Left cardiac atrium (tissue), 4 donors: ENCODE data around the gene CALY. TPM values are rescaled to one million over a fixed set of nuclear protein-coding genes. Genes with fewer than 3 reads are reported as not detected.

ENCODE experiments used
- ATAC-seq, 2 donors: fragments of 200-7000 bp; cut with Tn5 transposase; one replicate each; pipeline ENCODE4 v1.9.1; 2020; ENCODE audit warnings: mild to moderate bottlenecking in 2 of 2, moderate library complexity in 2 of 2
- DNase-seq: peaks from one replicate; pipeline ENCODE4 v3.0.0-alpha.2; 2020
- intact Hi-C, 2 donors: fragments of 100-400 bp; cut with DNase I; formaldehyde crosslinking; loops; one replicate each; pipeline versions ENCODE4 v1.14.1 to v1.15.1; 2022 to 2023
- total RNA-seq, 2 donors: library from RNA; stranded (reverse); fragmentation: NEBNext Ultra II Directional; extraction: Animal tissue kit (Norgen Biotek cat#: 25700); gene quantifications; one replicate each; pipeline ENCODE4 v1.2.1, GENCODE V29; 2021
- donor health status: DM: no; HTN: yes; CAD: no.
- donor health status: DM: no; HTN: yes; CAD: no; lungs with severe emphysema.
- donor health status: DM: yes; HTN: yes; CAD: no.
- donor health status: Dilated cardiomyopathy.

Gene CALY
- total RNA-seq, 2 donors from 2014 or later, result not detected

DNA sequence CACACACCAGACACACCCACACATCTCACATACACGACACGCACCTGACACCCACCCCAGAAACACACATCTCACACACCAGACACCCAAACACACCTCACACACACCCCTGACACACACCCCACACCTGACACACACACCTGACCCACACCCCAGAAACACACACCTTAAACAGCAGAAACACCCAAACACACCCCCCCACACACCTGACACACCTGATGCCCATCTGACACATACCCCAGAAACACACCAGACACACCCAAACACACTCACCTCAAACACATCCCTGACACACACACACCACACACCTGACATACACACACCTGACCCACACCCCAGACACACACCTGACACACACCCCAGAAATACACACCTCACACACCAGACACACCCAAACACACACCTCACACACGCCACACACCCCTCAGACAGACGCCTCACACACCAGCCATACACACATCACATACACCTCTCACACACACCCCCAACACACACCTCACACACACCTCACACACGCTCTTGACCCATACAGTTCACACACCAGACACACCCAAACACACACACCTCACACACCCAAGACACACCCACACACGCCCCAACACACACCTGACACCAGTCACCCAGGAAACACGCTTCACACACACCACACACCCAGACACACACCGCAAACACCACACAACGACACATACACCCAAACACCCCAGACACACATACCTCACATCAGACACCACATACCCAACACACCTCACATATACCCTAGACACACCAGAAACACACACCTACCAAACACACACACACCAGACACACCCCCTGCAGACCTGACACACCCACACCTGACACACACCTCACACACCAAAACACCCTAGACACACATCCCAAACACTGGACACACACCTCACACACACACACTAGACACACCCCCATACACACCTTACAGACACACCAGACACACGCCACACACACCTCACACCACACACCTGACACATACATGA, 1.7 kb upstream of the CALY start:
- ATAC-seq, result no peak
- intact Hi-C loops, result loop anchor here in 1 of 2 donors (10.0 kb wide), 1 partner anchor 186 kb away; the partner anchor contains the start of gene CYP2E1
- no peak for DNase-seq

DNA sequence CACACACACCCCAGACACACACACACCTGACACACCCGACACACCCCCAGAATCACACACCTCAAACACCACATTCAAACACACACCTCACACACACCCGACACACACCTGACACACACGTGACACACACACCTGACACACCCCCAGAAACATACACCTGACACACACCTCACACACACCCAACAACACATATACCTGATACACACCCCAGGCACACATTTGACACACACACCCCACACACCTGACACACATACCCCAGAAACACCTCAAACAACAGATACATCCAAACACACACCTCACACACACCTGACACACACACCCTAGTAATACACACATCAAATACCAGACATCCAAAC, 652 bp upstream of the CALY start:
- intact Hi-C loops, result loop anchor here in 1 of 2 donors (10.0 kb wide), 1 partner anchor 187 kb away; the partner anchor contains the start of gene CYP2E1
- ATAC-seq, result no peak
- no peak for DNase-seq

DNA sequence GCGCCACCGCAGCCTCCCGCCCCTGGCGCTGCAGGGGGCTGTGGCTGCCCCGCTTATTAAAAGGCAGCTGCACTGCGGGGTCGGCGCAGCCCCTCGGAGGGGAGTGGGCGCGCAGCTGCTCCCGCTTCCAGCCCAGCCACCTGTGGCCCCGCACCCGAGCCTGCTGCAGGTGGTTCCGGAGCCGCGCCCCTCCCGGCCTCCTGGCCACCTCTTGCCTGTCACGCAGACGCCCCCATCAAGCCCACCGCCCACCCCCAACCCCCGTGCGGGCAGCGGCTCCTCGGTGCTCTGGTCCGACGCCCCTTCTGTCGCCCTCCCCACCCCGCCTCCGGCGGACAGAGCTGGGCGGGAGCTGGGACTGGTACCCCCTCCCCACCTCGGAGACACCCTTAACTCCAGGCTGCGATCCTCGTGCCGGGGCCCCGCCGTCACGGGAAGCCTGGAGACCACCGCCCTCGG, 549 bp downstream of the CALY start:
- intact Hi-C loops, result loop anchor here in 1 of 2 donors (10.0 kb wide), 1 partner anchor 189 kb away; the partner anchor contains the start of gene CYP2E1
- DNase-seq (no peak), ATAC-seq (peak in 1 of 2 donors; percentile 7)

DNA sequence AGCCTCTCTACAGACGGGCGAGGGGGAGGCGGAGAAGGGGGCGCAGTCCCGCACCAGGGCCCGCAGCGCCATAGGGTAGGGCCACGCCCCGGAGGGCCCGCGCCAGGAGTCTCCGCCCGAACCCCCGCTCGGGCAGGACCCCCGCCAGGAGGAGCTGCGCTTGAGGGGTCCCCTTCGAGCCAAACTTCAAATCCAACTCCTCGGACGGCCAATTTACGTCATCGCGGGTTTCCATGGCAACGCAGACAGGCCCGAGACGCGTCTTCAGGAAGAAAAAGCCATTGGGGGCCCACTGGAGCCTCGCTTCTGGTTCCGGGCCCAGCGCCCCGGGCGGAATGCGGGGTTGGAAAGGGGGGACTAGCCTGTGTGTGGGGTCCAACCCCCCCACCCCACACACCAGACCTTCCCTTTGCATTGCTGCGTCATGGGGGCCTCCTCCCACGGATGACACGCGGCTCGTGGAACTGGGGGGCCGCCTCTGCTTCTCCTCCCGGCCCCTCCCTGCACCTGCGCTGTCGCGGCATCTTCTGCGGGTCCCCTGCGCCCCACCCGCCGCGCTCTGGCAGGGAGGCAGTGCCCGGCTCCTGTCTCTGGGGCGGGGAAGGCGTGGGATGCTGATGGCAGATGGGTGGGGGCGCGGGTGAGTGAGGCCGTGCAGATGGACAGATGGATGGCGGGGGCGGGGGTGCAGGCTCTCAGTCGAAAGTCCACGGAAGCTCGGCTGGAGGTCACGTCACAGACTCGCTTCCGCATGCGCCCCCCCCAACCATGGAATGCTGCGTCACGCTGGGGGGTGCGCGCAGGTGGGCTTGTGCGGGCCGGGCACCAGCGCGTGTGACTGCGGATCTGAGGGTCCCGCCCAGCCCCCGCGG, 1.2 kb downstream of the CALY start:
- peak; percentile 69 for DNase-seq

DNA sequence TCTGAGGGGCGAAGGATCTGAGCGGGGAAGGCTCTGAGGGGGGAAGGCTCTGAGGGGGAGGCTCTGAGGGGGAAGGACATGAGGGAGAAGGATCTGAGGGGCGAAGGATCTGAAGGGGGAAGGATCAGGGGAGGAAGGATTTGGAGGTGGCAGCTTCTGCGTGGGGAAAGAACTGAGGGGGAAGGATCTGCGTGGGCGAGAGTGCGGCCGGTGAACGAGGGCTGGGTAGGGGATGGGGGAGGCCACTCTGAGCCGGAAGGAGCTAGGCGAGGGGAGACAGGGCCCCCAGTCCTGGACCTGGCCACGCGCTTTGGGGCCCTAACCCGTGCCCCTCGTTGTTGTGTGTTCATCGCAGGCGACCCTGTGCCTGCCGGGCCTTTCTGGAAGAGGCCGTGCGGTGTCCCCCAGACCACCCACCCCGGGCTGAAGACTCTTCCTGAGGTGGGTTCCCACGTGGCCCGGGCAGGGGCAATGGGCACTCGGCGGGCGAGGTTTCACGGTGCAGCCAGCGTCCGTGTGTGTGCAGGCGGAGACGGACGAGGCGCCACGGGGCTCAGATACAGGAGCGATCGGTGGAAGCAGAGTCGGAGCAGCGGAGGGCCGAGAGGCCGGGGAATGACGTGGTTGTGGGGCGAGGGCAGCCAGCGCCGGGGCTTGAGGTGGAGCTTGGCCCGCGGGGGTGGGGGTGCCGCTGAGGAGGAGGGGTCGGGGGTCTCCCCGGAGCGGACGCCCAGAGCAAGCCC, 2.0 kb downstream of the CALY start:
- intact Hi-C loops, result loop anchor here in 1 of 2 donors (10.0 kb wide), 1 partner anchor 190 kb away; the partner anchor contains the start of gene CYP2E1
- peak in 1 of 2 donors; percentile 49 for ATAC-seq
- DNase-seq, result no peak

More for the DNA sequence above, 1.2 kb downstream of the CALY start:
- ATAC-seq, result peak; percentile 41 to 43
- intact Hi-C loops, result loop anchor here in 1 of 2 donors (10.0 kb wide), 1 partner anchor 189 kb away; the partner anchor contains the start of gene CYP2E1

DNA sequence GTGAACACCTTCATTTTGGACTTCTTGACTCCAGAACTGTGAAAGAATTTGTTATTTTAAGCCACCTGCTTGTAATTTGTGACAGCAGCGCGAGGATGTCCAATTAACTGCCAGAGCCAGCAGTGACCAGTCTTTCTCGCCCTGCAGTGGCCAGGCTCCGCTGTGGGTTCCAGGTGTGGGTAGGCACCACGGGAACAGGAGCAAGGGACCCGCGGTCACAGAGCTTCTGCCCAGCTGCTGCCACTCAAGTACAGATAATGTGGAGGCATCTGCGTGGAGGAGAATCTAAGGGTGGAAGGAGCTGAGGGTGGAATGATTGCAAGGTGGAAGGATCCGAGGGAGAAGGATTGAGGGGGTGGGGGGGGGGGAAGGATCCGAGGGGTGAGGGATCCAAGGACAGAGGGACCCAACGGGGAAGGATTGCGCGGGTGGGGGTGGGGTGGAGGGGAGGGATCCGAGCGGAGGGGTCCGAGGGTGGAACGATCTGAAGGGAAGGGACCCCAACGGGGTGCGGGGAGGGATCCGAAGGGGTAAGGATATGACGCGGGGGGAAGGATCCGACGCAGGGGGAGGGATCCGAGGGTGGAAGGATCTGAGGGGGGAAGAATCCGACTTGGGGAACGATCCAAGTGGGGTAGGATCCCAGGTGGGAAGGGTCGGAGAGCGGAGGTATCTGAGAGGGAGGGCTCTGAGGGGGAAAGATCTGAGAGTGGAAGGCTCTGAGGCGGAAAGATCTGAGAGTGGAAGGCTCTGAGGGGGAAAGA, 3.6 kb downstream of the CALY start:
- DNase-seq (no peak), ATAC-seq (no peak)
- intact Hi-C loops, result loop anchor here in 1 of 2 donors (10.0 kb wide), 1 partner anchor 192 kb away; the partner anchor contains the start of gene CYP2E1

DNA sequence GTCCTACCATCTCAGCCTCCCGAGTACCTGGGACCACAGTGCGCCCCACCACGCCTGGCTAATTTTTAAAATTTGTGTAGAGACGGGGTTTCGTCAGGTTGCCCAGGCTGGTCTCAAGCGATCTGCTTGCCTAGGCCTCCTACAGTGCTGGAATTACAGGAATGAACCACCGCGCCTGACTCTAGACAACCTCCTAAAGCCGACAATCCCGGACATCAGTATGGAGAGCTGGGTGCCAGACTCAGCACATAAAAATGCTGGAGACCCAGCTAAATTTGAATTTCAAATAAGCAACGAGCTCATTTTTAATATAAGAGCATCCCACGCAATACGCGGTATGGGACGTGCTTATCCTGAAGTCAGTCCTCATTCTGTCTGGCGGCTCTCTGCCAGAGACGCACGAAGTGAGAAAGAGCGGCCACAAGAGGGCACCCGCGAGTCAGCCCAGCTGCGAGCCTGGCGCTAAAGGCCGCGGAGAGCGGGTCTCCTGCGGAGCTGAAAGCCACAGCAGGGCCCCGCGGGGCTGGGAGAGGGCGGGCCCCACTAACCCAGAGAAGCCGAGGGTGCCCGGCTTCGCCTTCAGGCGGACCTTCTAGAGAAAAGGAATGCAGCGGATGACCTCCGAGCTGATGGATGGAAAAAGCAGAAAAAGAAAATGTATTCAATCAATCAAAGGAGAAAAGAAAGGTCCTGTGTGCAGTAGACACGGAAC, 7.0 kb downstream of the CALY start:
- intact Hi-C loops, result loop anchor here in 1 of 2 donors (2.0 to 10.0 kb wide), 3 partner anchors 65 to 278 kb away; partner anchors contain the start of genes CYP2E1 and MTG1
- ATAC-seq, result peak; percentile 81 to 87
- DNase-seq, result peak; percentile 90

DNA sequence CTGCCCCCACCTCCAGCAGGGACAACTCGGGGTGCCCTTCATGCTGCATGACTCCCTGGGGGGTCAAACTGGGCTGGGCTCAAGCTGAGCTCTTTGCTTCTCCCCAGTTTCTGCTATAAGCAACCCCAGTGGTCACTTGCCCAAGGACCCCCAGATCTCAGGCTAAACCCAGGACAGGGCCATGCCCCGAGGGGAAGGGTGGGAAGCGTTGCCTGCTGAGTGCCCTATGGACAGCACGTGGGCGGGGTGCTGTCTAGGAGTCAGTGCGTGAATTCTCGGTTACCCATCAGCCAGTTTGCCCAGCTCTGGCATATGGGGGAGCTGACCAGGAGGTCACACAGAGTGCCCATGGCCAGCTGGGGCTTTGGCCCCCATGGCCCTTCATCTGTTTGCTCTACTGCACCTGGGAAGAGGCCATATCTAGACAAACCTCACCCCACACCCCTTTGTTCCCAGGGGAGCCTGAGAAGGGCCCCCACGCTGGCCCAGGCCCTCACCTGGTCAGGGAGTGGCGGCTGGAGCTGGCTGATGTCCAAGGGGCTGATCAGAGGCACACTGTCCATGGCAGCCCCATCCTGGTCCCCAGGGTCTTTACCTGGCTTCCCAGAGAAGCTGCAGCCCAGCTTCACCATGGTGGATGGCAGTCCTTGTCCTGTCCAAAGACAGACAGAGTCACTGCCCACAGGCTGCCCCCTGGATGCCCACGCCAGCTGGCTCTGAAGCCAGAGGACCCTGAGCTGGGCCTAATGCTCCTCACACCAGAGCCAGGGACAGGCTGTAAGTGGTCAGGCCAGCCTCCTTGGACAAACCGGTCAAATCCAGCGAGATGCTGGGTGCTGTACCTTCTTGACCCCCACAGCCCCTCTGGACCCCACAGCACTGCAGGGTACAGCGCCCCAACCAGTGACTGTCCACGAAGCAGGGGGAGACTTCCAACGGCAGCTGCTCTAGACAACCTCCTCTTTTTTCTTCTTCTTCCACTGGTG, 8.0 kb downstream of the CALY start:
- no peak for DNase-seq
- no peak for ATAC-seq
- intact Hi-C loops, result loop anchor here in 1 of 2 donors (2.0 to 5.0 kb wide), 2 partner anchors 66 to 279 kb away; partner anchors contain the start of gene MTG1

DNA sequence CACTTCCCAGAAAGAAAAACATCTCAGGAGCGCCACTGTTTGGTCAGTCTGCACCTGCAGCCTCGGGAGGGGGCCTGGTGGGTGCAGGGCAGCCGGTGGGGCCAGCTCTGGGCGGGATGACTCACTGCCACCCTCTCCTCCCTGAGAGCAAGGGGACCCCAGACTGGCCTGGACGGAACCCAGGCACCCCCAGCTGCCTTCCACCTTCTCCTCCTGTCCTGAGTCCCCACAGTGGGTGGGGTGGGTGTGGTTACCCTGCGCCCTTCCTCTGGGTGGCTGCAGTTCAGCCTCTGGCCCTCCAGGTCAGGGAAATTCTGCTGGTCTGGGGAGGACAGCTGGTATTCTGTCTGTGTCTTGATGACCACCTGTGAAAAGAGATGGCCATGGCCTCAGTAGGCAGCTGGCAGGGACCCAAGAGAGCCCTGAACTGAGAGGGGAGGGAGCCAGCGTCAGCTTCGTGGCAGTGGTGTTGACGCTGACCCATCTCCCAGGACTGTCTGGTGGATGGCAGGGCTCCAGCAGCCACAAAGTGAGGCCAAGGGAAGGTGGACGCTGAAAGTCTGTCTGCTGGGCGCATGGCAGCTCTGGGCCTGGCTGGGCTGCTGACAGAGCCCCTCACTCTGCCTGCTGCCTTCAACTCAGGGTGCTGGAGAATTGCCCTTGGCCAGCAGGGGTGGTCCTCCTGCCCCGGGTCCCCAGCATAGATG, 8.9 kb downstream of the CALY start:
- ATAC-seq (no peak), DNase-seq (no peak)
- intact Hi-C loops, result loop anchor here in 1 of 2 donors (2.0 to 5.0 kb wide), 2 partner anchors 67 to 279 kb away; partner anchors contain the start of gene MTG1

DNA sequence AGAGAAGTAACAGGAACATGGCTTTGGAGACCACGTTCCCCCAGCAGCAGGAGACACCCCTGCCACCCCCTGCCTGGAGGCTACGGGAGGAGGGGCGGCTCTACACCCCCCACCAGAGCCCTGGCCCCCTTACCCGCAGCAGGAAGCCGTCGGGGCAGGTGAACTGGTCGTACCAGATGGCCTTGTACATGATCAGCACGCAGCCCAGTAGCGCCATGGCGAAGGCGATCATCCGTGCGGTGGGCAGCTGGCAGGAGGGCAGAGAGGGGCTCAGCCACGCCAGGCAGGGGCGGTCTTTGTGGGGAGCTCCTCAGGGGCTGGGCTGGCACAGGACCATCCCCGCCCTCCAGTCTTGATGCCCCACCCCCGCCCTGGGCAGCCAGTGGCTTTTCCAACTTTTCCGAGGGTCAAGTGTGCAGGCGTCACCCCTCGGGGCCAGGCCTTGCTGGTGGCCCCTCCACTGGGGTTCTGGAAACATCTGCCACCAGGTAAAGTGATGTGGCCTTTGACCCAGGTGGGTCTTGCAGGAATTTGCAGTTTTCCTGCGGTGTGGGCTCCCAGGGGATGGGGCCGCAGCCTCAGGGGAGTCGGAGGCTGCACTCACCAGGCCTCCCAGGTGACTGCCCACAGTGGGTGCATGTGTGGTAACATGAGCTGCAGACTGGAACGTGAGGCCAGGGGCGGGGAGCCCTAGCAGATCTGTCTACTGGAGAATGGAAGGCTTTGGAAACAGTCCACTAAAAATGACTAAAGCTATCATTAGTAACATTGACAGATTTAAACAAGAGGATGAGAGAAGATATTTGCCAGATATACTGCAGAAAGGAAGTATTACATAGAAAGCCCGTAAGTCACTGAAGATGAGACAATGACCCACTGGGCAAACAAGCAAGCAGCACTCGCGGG, 9.7 kb downstream of the CALY start:
- DNase-seq (no peak), ATAC-seq (no peak)
- intact Hi-C loops, result loop anchor here in 1 of 2 donors (5.0 kb wide), 1 partner anchor 280 kb away; no protein-coding TSS in a partner anchor

DNA sequence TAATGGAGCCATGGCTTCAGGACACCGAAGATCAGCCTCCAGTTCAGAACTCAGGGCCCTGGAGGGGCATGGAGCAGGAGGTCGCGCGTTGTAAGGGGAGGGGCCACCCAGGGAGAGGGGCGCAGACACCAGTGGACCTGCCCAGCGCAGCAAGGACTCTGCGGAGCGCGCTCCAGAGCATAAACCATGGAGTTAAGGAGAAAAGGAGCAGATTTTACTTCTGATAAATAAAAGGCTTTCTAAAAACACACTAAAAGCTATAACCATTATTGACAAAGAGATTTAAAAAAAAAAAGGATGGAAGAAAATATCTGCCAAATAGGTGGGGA, 10.5 kb downstream of the CALY start:
- DNase-seq, result no peak
- no peak for ATAC-seq
- intact Hi-C loops, result loop anchor here in 1 of 2 donors (5.0 kb wide), 1 partner anchor 281 kb away; no protein-coding TSS in a partner anchor

DNA sequence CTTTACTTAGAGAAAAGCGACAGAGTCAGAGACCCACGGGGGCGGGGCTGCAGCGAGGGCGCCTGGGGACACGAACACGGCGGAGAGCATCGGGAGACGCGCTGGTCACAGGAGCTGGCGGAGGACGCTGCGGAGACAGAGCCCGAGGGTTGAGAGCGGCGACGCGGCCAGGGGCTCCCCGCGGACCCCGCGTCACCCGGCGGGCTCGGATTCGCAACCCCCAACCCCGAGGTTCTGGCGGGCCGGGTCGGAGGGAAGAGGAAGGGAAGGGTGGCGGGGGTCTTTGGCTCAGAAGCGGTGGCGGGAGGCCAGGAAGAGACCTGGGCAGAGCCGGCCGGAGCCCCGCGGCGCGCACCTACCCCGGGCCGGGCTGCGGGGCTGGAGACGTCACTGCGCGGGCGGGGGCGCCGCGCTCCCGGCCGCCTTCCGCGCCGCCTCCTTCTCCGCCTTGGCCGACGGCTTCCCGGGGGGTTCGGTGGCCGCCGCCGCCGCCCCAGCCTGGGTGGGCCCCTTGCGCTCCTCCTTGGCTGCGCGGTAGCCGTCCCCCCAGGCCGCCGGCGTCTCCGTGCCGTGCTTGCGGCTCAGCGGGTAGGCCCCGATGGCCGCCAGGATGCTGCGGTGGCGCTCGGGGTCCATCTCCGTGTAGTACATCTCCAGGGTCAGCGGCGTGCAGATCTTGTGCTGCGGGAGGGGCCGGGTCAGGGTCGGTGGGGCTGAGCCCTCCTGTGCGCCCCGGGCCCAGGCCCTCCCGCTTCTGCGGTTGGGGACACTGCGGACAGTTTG, 11.1 kb downstream of the CALY start:
- intact Hi-C loops, result loop anchor here in 1 of 2 donors (5.0 kb wide), 1 partner anchor 282 kb away; no protein-coding TSS in a partner anchor
- no peak for DNase-seq
- peak in 1 of 2 donors; percentile 22 for ATAC-seq

DNA sequence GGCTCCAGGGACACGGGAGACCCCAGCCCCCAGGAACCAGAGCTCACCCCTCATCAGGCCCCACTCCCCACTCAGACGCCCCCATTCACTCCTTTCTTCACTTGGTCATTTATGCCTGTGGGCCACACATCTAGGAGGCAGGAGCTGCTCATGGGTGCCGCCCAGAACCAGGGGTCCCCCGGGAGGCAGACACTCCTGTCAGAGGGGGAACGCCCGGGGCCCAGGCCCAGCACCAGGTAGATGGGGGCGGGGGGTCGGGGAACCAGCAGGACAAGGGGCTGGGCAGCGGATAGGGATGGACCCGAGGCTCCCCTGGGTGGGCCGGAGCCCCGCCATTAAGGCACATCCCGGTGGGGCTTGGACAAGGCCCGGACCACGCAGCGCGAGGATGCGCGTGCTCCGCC, 11.8 kb downstream of the CALY start:
- intact Hi-C loops, result loop anchor here in 1 of 2 donors (5.0 kb wide), 1 partner anchor 282 kb away; no protein-coding TSS in a partner anchor
- ATAC-seq, result no peak
- DNase-seq, result no peak
